Neural progenitor cell (in vitro differentiated cells): ENCODE measurements around the gene CPM. TPM values are rescaled to one million over a fixed set of nuclear protein-coding genes. Genes with fewer than 3 reads are reported as not detected.

ENCODE experiments used
- DNase-seq: peaks from one replicate; pipeline ENCODE4 v3.0.0-alpha.2; 2016; ENCODE audit warnings: low spot score
- H2AFZ ChIP-seq: fragments of 200-600 bp; sonication (generic); replicated peaks from 2 replicates; pipeline ENCODE4 v1.6.1; 2016; ENCODE audit warnings: antibody characterized with exemption
- H3F3A ChIP-seq: fragments of 200-600 bp; sonication (generic); 2 replicates; pipeline ENCODE4 v1.6.1; 2016; ENCODE audit warnings: antibody characterized with exemption, low read depth
- H3K27ac ChIP-seq: fragments of 200-600 bp; sonication (generic); 2 replicates; pipeline ENCODE4 v1.5.1; 2016; ENCODE audit warnings: mild to moderate bottlenecking
- H3K27me3 ChIP-seq: fragments of 200-600 bp; sonication (generic); 2 replicates; pipeline ENCODE4 v1.6.1; 2016; ENCODE audit warnings: mild to moderate bottlenecking, moderate library complexity
- H3K36me3 ChIP-seq: fragments of 200-600 bp; sonication (generic); 2 replicates; pipeline ENCODE4 v1.5.1; 2016
- H3K4me1 ChIP-seq: fragments of 200-600 bp; sonication (generic); 2 replicates; pipeline ENCODE4 v1.6.1; 2016; ENCODE audit warnings: mixed run types
- H3K4me2 ChIP-seq: fragments of 200-600 bp; sonication (generic); 2 replicates; pipeline ENCODE4 v1.6.1; 2016
- H3K4me3 ChIP-seq: fragments of 200-600 bp; sonication (generic); 2 replicates; pipeline ENCODE4 v1.5.1; 2016
- H3K79me2 ChIP-seq: fragments of 200-600 bp; sonication (generic); 2 replicates; pipeline ENCODE4 v1.6.1; 2016; ENCODE audit warnings: low read depth
- H3K9ac ChIP-seq: fragments of 200-600 bp; sonication (generic); 2 replicates; pipeline ENCODE4 v1.6.1; 2016
- H3K9me3 ChIP-seq: fragments of 200-600 bp; sonication (generic); 2 replicates; pipeline ENCODE4 v1.5.1; 2016; ENCODE audit warnings: low read depth
- H4K20me1 ChIP-seq: fragments of 200-600 bp; sonication (generic); 2 replicates; pipeline ENCODE4 v1.6.1; 2016; ENCODE audit warnings: low read depth
- H3K27ac Mint-ChIP-seq: 3 replicates; pipeline ENCODE4 v1.8.0; 2021; ENCODE audit warnings: mixed read lengths
- H3K27me3 Mint-ChIP-seq: 2 replicates; pipeline ENCODE4 v1.8.0; 2022; ENCODE audit warnings: low read depth, mild to moderate bottlenecking, inconsistent platforms, moderate library complexity, mixed read lengths; ENCODE audit not compliant: insufficient read depth
- H3K36me3 Mint-ChIP-seq: 3 replicates; pipeline ENCODE4 v1.8.0; 2021; ENCODE audit warnings: mixed read lengths
- H3K4me1 Mint-ChIP-seq: 3 replicates; pipeline ENCODE4 v1.8.0; 2021; ENCODE audit warnings: mixed read lengths
- H3K4me3 Mint-ChIP-seq: 3 replicates; pipeline ENCODE4 v1.8.0; 2021; ENCODE audit warnings: mild to moderate bottlenecking, moderate library complexity, mixed read lengths
- H3K9me3 Mint-ChIP-seq: 3 replicates; pipeline ENCODE4 v1.8.0; 2020; ENCODE audit warnings: mixed read lengths
- EZH2 ChIP-seq: fragments of 200-600 bp; sonication (generic); IDR thresholded peaks from 2 replicates; pipeline ENCODE4 v1.6.1; 2017; ENCODE audit warnings: antibody characterized with exemption, mild to moderate bottlenecking, moderate library complexity
- EZH2phosphoT487 ChIP-seq: fragments of 200-600 bp; sonication (generic); IDR thresholded peaks from 2 replicates; pipeline ENCODE4 v1.6.1; 2017; ENCODE audit warnings: antibody characterized with exemption
- total RNA-seq: library from RNA; depleted of rRNA; stranded (reverse); fragments of >200 nt; gene quantifications from 2 replicates; pipeline ENCODE4 v1.2.3, GENCODE V29; 2015; ENCODE audit warnings: low replicate concordance
- TF ChIP-seq, protein P1 (sequence below): fragments of 200-600 bp; sonication (generic); IDR thresholded peaks from 2 replicates; pipeline ENCODE4 v1.5.1; 2017; ENCODE audit warnings: antibody characterized with exemption, mild to moderate bottlenecking

Gene CPM
- total RNA-seq, 1 donor from 2014 or later = 0.02 TPM

DNA sequence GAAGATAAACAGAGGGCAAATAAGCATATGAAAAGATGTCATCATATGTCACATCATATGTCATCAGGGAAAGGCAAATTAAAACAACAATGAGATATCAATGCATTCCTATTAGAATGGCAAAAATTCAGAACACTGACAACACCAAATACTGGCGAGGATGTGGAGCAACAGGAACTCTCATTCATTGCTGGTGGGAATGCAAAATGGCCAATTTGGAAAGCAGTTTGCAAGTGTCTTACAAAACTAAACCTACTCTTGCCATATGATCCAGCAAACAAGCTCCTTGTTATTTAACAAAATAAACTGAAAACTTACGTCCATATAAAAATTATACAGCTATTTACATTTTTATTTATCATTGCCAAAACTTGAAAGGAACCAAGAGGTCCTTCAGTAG lies 32.7 kb downstream of the CPM start:
- Mint-ChIP-seq H3K27me3 (peaks cover 4% of the 10 kb centered on the region), H3K36me3 (no peaks in the 10 kb centered on the region), H3K4me3 (no peak overlapping the region), H3K27ac (no peak overlapping the region), H3K4me1 (no peaks in the 10 kb centered on the region), H3K9me3 (no peaks in the 10 kb centered on the region)
- Histone ChIP-seq H3K9me3 (no peaks in the 10 kb centered on the region), H3F3A (no peaks in the 10 kb centered on the region), H2AFZ (no peak overlapping the region), H3K36me3 (no peaks in the 10 kb centered on the region), H3K4me1 (no peaks in the 10 kb centered on the region), H3K27me3 (no peaks in the 10 kb centered on the region), H3K27ac (no peak overlapping the region), H3K4me3 (no peak overlapping the region), H3K9ac (no peak overlapping the region), H3K79me2 (no peaks in the 10 kb centered on the region), H4K20me1 (no peaks in the 10 kb centered on the region), H3K4me2 (no peak overlapping the region)
- TF ChIP-seq EZH2 = no peak
- TF ChIP-seq EZH2phosphoT487 = no peak
- TF ChIP-seq, protein P1, sequence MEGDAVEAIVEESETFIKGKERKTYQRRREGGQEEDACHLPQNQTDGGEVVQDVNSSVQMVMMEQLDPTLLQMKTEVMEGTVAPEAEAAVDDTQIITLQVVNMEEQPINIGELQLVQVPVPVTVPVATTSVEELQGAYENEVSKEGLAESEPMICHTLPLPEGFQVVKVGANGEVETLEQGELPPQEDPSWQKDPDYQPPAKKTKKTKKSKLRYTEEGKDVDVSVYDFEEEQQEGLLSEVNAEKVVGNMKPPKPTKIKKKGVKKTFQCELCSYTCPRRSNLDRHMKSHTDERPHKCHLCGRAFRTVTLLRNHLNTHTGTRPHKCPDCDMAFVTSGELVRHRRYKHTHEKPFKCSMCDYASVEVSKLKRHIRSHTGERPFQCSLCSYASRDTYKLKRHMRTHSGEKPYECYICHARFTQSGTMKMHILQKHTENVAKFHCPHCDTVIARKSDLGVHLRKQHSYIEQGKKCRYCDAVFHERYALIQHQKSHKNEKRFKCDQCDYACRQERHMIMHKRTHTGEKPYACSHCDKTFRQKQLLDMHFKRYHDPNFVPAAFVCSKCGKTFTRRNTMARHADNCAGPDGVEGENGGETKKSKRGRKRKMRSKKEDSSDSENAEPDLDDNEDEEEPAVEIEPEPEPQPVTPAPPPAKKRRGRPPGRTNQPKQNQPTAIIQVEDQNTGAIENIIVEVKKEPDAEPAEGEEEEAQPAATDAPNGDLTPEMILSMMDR = no peak
- DNase-seq = no peak

DNA sequence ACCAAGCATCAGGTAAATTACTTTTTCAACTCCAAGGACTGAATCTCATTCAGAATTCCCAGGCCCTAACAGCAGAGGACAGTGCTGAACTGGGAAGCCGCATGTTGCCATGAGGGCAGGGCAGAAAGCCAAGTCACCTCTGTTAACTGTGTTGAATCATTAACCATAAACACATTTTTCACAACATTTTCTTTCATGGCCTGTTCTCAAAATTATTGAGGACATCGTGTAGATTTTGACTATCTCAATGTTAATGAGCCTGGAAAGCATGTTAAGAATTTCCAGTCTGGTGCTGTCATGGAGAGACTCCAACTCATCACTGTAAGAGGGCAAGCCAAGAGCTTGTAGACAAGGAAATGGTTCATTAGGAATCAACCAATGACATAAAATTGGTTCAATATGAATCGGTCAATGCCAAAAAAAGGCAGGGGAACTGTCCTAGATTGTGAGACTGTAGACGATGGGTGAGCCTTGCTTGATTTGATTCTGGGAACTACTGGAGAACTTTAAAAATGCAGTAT lies 33.7 kb downstream of the CPM start:
- no peak for DNase-seq
- no peak overlapping the region for H3K9ac ChIP-seq

GRCh38 chr12:68896881-68897540 lies 36.0 kb downstream of the CPM start:
- Histone ChIP-seq H2AFZ (no peak overlapping the region), H3K79me2 (no peaks in the 10 kb centered on the region), H4K20me1 (no peaks in the 10 kb centered on the region), H3K9ac (no peak overlapping the region), H3F3A (no peaks in the 10 kb centered on the region), H3K4me3 (no peak overlapping the region), H3K36me3 (no peaks in the 10 kb centered on the region), H3K9me3 (no peaks in the 10 kb centered on the region), H3K27ac (no peak overlapping the region), H3K27me3 (no peaks in the 10 kb centered on the region), H3K4me1 (no peaks in the 10 kb centered on the region), H3K4me2 (no peak overlapping the region)
- peaks cover 2% of the 10 kb centered on the region for H3K27me3 Mint-ChIP-seq
- no peak for DNase-seq
- no peaks in the 10 kb centered on the region for H3K4me1 Mint-ChIP-seq
- H3K27ac Mint-ChIP-seq = no peak overlapping the region
- TF ChIP-seq EZH2 (no peak), EZH2phosphoT487 (no peak)
- TF ChIP-seq, protein P1 = no peak
- H3K36me3 Mint-ChIP-seq = no peaks in the 10 kb centered on the region
- no peak overlapping the region for H3K4me3 Mint-ChIP-seq
- H3K9me3 Mint-ChIP-seq = no peaks in the 10 kb centered on the region

More for the DNA sequence above, 33.7 kb downstream of the CPM start:
- Histone ChIP-seq H3K27me3 (no peaks in the 10 kb centered on the region), H3K4me3 (no peak overlapping the region), H3K27ac (no peak overlapping the region), H2AFZ (no peak overlapping the region), H3F3A (no peaks in the 10 kb centered on the region), H3K36me3 (no peaks in the 10 kb centered on the region), H3K4me1 (no peaks in the 10 kb centered on the region), H3K4me2 (no peak overlapping the region), H3K79me2 (no peaks in the 10 kb centered on the region), H3K9me3 (no peaks in the 10 kb centered on the region), H4K20me1 (no peaks in the 10 kb centered on the region)
- TF ChIP-seq EZH2phosphoT487 (no peak), EZH2 (no peak)
- TF ChIP-seq, protein P1 = no peak
- no peak overlapping the region for H3K4me3 Mint-ChIP-seq
- no peaks in the 10 kb centered on the region for H3K9me3 Mint-ChIP-seq
- no peaks in the 10 kb centered on the region for H3K36me3 Mint-ChIP-seq
- H3K27me3 Mint-ChIP-seq = peaks cover 4% of the 10 kb centered on the region
- H3K4me1 Mint-ChIP-seq = no peaks in the 10 kb centered on the region
- no peak overlapping the region for H3K27ac Mint-ChIP-seq
